Thyroid gland (tissue), 4 donors: ENCODE data around the gene APAF1.
A peak's percentile ranks its signal among the peaks of the same experiment; 100 is the strongest.

ENCODE experiments used
- POLR2A ChIP-seq, 2 donors: fragments of 450-650 bp; IDR thresholded peaks; one replicate each; pipeline ENCODE4 v1.6.1; 2017; ENCODE audit warnings: antibody characterized with exemption in 2 of 2, mild to moderate bottlenecking in 2 of 2, moderate library complexity in 1 of 2
- TF ChIP-seq, protein P1 (sequence below), 6 experiments: fragments of 200-600 bp in 3 of 6; fragments of 450-650 bp in 3 of 6; sonication (generic) in 3 of 6; IDR thresholded peaks; one replicate each; pipeline ENCODE4 v1.5.1; 2016 to 2019; ENCODE audit warnings: antibody characterized with exemption in 6 of 6, mild to moderate bottlenecking in 2 of 6, inconsistent platforms in 1 of 6, moderate library complexity in 1 of 6

DNA sequence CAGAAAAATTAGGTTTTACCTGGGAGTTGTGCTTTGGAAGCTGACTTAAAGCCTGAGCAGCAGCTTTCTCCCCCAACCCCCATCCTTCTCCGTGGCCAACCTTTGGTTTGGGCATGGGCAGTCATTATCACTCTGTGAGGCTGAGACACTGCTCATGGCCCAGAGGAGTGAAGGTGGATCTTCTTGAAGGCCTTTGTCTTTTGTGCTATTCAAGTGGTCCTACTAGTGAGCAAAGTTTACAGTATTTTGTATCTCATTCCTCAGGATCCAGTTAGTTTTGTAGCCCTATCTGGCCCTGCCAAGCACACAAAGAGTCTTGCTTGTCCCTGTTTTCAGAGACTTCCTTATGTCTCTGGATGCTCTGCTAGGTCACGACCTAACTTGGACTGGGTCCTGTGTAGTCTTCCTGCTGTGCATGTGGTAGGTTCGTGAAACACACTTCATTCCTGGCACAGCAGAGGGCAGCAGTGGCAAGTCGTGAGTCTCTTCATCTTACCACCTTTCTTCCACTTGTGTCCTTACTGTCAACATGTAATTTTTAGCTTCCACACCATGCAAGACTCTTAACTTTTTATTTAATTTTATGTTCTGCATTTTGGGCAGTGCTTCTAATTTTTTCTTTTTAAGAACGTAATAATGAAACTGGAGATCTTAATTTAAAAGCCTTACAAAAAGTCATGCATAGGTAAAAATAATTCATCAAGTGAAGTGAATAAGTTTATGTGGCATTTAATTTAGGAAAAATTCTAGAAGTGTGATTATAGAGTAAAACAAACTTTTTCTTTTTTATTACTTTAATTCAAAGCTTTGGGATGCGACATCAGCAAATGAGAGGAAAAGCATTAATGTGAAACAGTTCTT lies 53.7 kb downstream of the APAF1 start:
- TF ChIP-seq, protein P1, sequence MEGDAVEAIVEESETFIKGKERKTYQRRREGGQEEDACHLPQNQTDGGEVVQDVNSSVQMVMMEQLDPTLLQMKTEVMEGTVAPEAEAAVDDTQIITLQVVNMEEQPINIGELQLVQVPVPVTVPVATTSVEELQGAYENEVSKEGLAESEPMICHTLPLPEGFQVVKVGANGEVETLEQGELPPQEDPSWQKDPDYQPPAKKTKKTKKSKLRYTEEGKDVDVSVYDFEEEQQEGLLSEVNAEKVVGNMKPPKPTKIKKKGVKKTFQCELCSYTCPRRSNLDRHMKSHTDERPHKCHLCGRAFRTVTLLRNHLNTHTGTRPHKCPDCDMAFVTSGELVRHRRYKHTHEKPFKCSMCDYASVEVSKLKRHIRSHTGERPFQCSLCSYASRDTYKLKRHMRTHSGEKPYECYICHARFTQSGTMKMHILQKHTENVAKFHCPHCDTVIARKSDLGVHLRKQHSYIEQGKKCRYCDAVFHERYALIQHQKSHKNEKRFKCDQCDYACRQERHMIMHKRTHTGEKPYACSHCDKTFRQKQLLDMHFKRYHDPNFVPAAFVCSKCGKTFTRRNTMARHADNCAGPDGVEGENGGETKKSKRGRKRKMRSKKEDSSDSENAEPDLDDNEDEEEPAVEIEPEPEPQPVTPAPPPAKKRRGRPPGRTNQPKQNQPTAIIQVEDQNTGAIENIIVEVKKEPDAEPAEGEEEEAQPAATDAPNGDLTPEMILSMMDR (IDR thresholded peaks at IDR 0.05) = peak in 5 of 6 experiments; percentile 23 to 65 (median 47)
- TF ChIP-seq POLR2A (IDR thresholded peaks at IDR 0.05) = no peak
